ENCODE data around the gene TRMT112.

TRMT112 gene

GRCh38 chr11:64275841-64276240 lies 41.5 kb downstream of the TRMT112 start:
- DNase-seq (ENCODE audit: low read depth, low spot score): no peak

- no peak for DNase-seq (ENCODE audit: low read depth, low spot score)
Observed at GRCh38 chr11:64275031-64275800, 42.1 kb downstream of the TRMT112 start.

- peak; percentile 96 for DNase-seq (ENCODE audit: low read depth, low spot score)
Observed at GRCh38 chr11:64269540-64270220, 47.7 kb downstream of the TRMT112 start.

GRCh38 chr11:64268893-64269539 lies 48.3 kb downstream of the TRMT112 start:
- DNase-seq (ENCODE audit: low read depth, low spot score): no peak

- no peak for DNase-seq (ENCODE audit: low read depth, low spot score)
Observed at GRCh38 chr11:64268025-64268892, 49.1 kb downstream of the TRMT112 start.

GRCh38 chr11:64267207-64267945 lies 50.0 kb downstream of the TRMT112 start:
- no peak for DNase-seq (ENCODE audit: low read depth, low spot score)
